HepG2 (cell line): ENCODE results near the gene SLC25A25. TPM values are rescaled to one million over a fixed set of nuclear protein-coding genes. Genes with fewer than 3 reads are reported as not detected.
A peak's percentile ranks its signal among the peaks of the same experiment; 100 is the strongest.

Source experiments
- ATAC-seq: fragments of 200-7000 bp; cut with Tn5 transposase; 3 replicates; pipeline ENCODE4 v1.9.1; 2020; ENCODE audit warnings: mild to moderate bottlenecking, moderate library complexity
- BruUV-seq: library from RNA; stranded (reverse); fragments of 400-500 nt; replicated peaks from 2 replicates; lab custom pipeline; 2021; lab: Mats Ljungman, UMichigan
- CTCF ChIA-PET: fragments of 300-600 bp; formaldehyde crosslinking; extraction: SDS; loops from one replicate; lab custom pipeline; 2021; ENCODE audit warnings: low total read pairs, inconsistent platforms, low intra/inter-chr PET ratio; lab: Yijun Ruan, JAX
- POLR2A ChIA-PET: fragments of 350-600 bp; sonication (Branson Sonifier 250); formaldehyde crosslinking; loops from one replicate; lab custom pipeline; 2020; ENCODE audit warnings: antibody characterized with exemption, inconsistent platforms; lab: Yijun Ruan, JAX
- DNase-seq: peaks from one replicate; pipeline ENCODE4 v3.0.0-alpha.2; 2015; ENCODE audit warnings: low spot score
- FAIRE-seq: peaks from 3 replicates; lab custom pipeline; 2011; peaks lifted over from hg19 to GRCh38; lab: Jason Lieb, UNC
- H2AFZ ChIP-seq: one replicate; pipeline ENCODE4 v1.6.1; 2011; ENCODE audit warnings: low read length, inconsistent platforms
- H3K27ac ChIP-seq: fragments of 300-600 bp; 3 replicates; pipeline ENCODE4 v1.8.0; 2011; ENCODE audit warnings: mixed run types, mild to moderate bottlenecking, mixed read lengths, low read length, inconsistent platforms; ENCODE audit not compliant: insufficient read depth; ENCODE audit errors: extremely low read length
- H3K27me3 ChIP-seq, 2 experiments: fragments of 200-600 bp in 1 of 2; 2 replicates in 1 of 2; 3 replicates in 1 of 2; pipeline versions ENCODE4 v1.6.0 to v1.8.0; 2011; ENCODE audit warnings: low read length in 2 of 2, mild to moderate bottlenecking in 2 of 2, moderate library complexity in 2 of 2, inconsistent platforms in 1 of 2; ENCODE audit not compliant: insufficient read depth in 2 of 2, control insufficient read depth in 1 of 2
- H3K36me3 ChIP-seq, 2 experiments: fragments of 200-600 bp in 1 of 2; replicated peaks in 1 of 2; 2 replicates in 1 of 2; 3 replicates in 1 of 2; pipeline versions ENCODE4 v1.5.1 to v1.8.0; 2011; ENCODE audit warnings: low read length in 2 of 2, inconsistent platforms in 1 of 2; ENCODE audit not compliant: insufficient read depth in 2 of 2, control insufficient read depth in 1 of 2
- H3K4me1 ChIP-seq: 2 replicates; pipeline ENCODE4 v1.5.1; 2012; ENCODE audit warnings: low read length, inconsistent platforms; ENCODE audit not compliant: insufficient read depth
- H3K4me2 ChIP-seq: 2 replicates; pipeline ENCODE4 v1.6.0; 2011; ENCODE audit warnings: low read depth, low read length, inconsistent platforms
- H3K4me3 ChIP-seq, 3 experiments: fragments of 200-600 bp in 1 of 3; sonication (generic), shearing (Covaris generic) in 1 of 3; replicated peaks in 1 of 3; 2 replicates each; pipeline ENCODE4 v1.5.1; 2011 to 2016; ENCODE audit warnings: low read length in 3 of 3, inconsistent platforms in 2 of 3, low read depth in 2 of 3, mild to moderate bottlenecking in 2 of 3, control low read depth in 1 of 3, mixed read lengths in 1 of 3; ENCODE audit not compliant: insufficient read depth in 1 of 3
- H3K79me2 ChIP-seq: one replicate; pipeline ENCODE4 v1.6.1; 2011; ENCODE audit warnings: low read length, inconsistent platforms; ENCODE audit not compliant: insufficient read depth
- H3K9ac ChIP-seq: 2 replicates; pipeline ENCODE4 v1.6.0; 2011; ENCODE audit warnings: mild to moderate bottlenecking, low read depth, low read length, inconsistent platforms; ENCODE audit not compliant: insufficient read depth
- H3K9me3 ChIP-seq: 2 replicates; pipeline ENCODE4 v1.5.1; 2012; ENCODE audit warnings: mild to moderate bottlenecking, low read length
- H4K20me1 ChIP-seq: 2 replicates; pipeline ENCODE4 v1.6.0; 2011; ENCODE audit warnings: inconsistent platforms, mild to moderate bottlenecking, low read length, moderate library complexity; ENCODE audit not compliant: insufficient read depth
- EHMT2 ChIP-seq: fragments of 200-600 bp; sonication (generic); IDR thresholded peaks from 2 replicates; pipeline ENCODE4 v1.7.0; 2017; ENCODE audit warnings: antibody characterized with exemption, low read depth, low read length, borderline replicate concordance
- HNRNPH1 ChIP-seq: fragments of 200-400 bp; formaldehyde crosslinking; optimal IDR thresholded peaks from 2 replicates; pipeline ENCODE3; 2017; ENCODE audit warnings: mild to moderate bottlenecking, low read depth, low read length
- KDM1A ChIP-seq: IDR thresholded peaks from 2 replicates; pipeline ENCODE4 v1.6.1; 2016; ENCODE audit warnings: missing compliant biosample characterization
- MAFK ChIP-seq, 2 experiments: IDR thresholded peaks in 1 of 2; conservative IDR thresholded peaks in 1 of 2; 2 replicates each; pipeline ENCODE4 v1.6.1; 2011; ENCODE audit warnings: improper control_type of control experiment in 2 of 2, low read length in 2 of 2
- MYNN ChIP-seq: sonication (generic); formaldehyde crosslinking; IDR thresholded peaks from 2 replicates; pipeline ENCODE4 v1.4.0; 2020; ENCODE audit warnings: mild to moderate bottlenecking, low read depth, missing genetic modification reagents
- PCBP2 ChIP-seq: fragments of 200-400 bp; formaldehyde crosslinking; optimal IDR thresholded peaks from 2 replicates; pipeline ENCODE3; 2018; ENCODE audit warnings: low read length, low read depth; ENCODE audit not compliant: poor library complexity, severe bottlenecking
- TGIF2 ChIP-seq: IDR thresholded peaks from 2 replicates; pipeline ENCODE4 v1.6.1; 2016; ENCODE audit warnings: control low read depth, missing compliant biosample characterization
- ZFYVE20 ChIP-seq: sonication (generic); formaldehyde crosslinking; IDR thresholded peaks from 2 replicates; pipeline ENCODE4 v1.8.0; 2023; ENCODE audit warnings: low read depth, mild to moderate bottlenecking, moderate library complexity, missing genetic modification reagents, borderline replicate concordance
- ZNF430 ChIP-seq: sonication (generic); formaldehyde crosslinking; IDR thresholded peaks from 2 replicates; pipeline ENCODE4 v1.9.0; 2021; ENCODE audit warnings: mild to moderate bottlenecking, missing genetic modification reagents
- WGBS: methylation state at CpG from one replicate; pipeline ENCODE4 v1.1.6; 2017; ENCODE audit warnings: low lambda C conversion rate; 5-methylcytosine and 5-hydroxymethylcytosine counted together
- in situ Hi-C: cut with HindIII; loops from 2 replicates; pipeline ENCODE4 v1.10.0; 2017; ENCODE audit warnings: low pct_unique_long_range_greater_than_20kb; ENCODE audit not compliant: extremely low pct_ligation_motif_present
- intact Hi-C: fragments of 100-400 bp; cut with micrococcal nuclease; formaldehyde crosslinking; loops from one replicate; pipeline ENCODE4 v1.10.0; 2022; ENCODE audit not compliant: unreplicated experiment
- polyA plus RNA-seq, 8 experiments: library from polyadenylated mRNA; depleted of rRNA in 3 of 8; stranded (reverse) in 7 of 8; unstranded in 1 of 8; fragments of >200 nt; fragmentation: Illumina TruSeq in 4 of 8; extraction: Trizol in 4 of 8; gene quantifications; 2 replicates each; pipeline versions ENCODE4 v1.2.1 to v1.2.3, GENCODE V29; 2011 to 2016; ENCODE audit warnings: low read depth in 4 of 8, missing spikeins in 1 of 8, mixed read lengths in 1 of 8; ENCODE audit not compliant: insufficient read depth in 1 of 8
- total RNA-seq, 5 experiments: library from RNA; depleted of rRNA; stranded (reverse); fragments of >200 nt; fragmentation: Illumina TruSeq; extraction: Trizol; gene quantifications; 2 replicates each; pipeline ENCODE4 v1.2.3, GENCODE V29; 2016; ENCODE audit warnings: low read depth in 1 of 5
- TF ChIP-seq, protein P1 (sequence below): sonication (generic); formaldehyde crosslinking; IDR thresholded peaks from 2 replicates; pipeline ENCODE4 v1.8.1; 2022; ENCODE audit warnings: mild to moderate bottlenecking, missing genetic modification reagents
- TF ChIP-seq, protein P2 (sequence below): sonication (generic); formaldehyde crosslinking; IDR thresholded peaks from 2 replicates; pipeline ENCODE4 v1.4.0; 2020; ENCODE audit warnings: missing genetic modification reagents
- TF ChIP-seq, protein P3 (sequence below): sonication (generic); formaldehyde crosslinking; IDR thresholded peaks from 2 replicates; pipeline ENCODE4 v1.4.0; 2020; ENCODE audit warnings: missing genetic modification reagents, borderline replicate concordance
- TF ChIP-seq, protein P4 (sequence below): sonication (generic); formaldehyde crosslinking; IDR thresholded peaks from 2 replicates; pipeline ENCODE4 v1.5.0; 2020; ENCODE audit warnings: mild to moderate bottlenecking, missing genetic modification reagents, borderline replicate concordance

Gene SLC25A25
- total and polyA plus RNA-seq, 2 of the 13 experiments (the other 11 are each of a cell fraction or from before 2014, with no cell fraction given), result 10.5 to 24.8 TPM

DNA sequence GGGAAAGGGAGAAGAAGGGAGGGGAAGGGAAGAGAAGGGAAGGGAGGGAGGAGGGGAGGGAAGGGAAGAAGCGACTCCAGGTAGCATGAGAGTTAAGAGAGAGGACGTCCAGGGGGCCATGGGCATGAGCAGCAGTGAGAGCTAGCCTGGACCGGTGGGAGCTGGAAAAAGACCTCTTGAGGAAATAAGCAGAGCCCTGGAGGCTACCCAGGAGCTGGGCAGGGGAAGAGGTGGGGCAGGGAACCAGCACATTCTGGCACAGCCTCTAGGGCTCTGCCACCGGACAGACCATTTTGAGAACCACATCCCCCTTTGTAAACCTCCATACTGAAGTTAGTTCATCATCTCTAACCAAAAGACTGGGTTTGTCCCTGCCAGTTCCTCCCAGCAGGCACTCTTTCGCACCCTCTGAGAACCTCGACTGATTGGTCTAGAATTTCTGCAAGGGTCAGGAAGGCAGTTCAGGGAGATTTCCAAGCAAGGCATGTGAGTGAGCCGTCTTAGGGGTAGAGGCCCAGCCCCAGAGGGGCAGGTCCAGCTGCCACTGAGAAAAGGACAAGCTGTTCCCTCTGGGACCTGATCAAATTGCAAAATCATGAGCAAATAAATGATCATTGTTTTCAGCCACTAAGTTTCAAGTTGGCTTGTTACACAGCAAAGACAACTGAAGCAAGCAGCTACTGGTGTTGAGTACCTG is 12.5 kb upstream of the SLC25A25 start:
- Histone ChIP-seq H2AFZ (no peak overlapping the region), H3K79me2 (no peaks in the 10 kb centered on the region)
- CTCF ChIA-PET, result no interaction called here
- TF ChIP-seq, protein P1, sequence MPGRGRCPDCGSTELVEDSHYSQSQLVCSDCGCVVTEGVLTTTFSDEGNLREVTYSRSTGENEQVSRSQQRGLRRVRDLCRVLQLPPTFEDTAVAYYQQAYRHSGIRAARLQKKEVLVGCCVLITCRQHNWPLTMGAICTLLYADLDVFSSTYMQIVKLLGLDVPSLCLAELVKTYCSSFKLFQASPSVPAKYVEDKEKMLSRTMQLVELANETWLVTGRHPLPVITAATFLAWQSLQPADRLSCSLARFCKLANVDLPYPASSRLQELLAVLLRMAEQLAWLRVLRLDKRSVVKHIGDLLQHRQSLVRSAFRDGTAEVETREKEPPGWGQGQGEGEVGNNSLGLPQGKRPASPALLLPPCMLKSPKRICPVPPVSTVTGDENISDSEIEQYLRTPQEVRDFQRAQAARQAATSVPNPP (CRISPR knock-in tag), result no peak
- TF ChIP-seq, protein P2, sequence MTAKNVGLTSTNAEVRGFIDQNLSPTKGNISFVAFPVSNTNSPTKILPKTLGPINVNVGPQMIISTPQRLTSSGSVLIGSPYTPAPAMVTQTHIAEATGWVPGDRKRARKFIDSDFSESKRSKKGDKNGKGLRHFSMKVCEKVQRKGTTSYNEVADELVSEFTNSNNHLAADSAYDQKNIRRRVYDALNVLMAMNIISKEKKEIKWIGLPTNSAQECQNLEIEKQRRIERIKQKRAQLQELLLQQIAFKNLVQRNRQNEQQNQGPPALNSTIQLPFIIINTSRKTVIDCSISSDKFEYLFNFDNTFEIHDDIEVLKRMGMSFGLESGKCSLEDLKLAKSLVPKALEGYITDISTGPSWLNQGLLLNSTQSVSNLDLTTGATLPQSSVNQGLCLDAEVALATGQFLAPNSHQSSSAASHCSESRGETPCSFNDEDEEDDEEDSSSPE, result no peak
- TF ChIP-seq EHMT2 (no peak), TGIF2 (no peak), KDM1A (CRISPR knock-in tag) (no peak), PCBP2 (peak; percentile 90), MYNN (CRISPR knock-in tag) (no peak), ZNF430 (CRISPR knock-in tag) (no peak), MAFK (conservative IDR thresholded peaks at IDR 0.05 in 1 of 2, IDR thresholded peaks at IDR 0.05 in 1 of 2; ENCODE audit: low read length in 2 of 2) (no peak), HNRNPH1 (no peak), ZFYVE20 (CRISPR knock-in tag) (no peak)
- TF ChIP-seq, protein P3, sequence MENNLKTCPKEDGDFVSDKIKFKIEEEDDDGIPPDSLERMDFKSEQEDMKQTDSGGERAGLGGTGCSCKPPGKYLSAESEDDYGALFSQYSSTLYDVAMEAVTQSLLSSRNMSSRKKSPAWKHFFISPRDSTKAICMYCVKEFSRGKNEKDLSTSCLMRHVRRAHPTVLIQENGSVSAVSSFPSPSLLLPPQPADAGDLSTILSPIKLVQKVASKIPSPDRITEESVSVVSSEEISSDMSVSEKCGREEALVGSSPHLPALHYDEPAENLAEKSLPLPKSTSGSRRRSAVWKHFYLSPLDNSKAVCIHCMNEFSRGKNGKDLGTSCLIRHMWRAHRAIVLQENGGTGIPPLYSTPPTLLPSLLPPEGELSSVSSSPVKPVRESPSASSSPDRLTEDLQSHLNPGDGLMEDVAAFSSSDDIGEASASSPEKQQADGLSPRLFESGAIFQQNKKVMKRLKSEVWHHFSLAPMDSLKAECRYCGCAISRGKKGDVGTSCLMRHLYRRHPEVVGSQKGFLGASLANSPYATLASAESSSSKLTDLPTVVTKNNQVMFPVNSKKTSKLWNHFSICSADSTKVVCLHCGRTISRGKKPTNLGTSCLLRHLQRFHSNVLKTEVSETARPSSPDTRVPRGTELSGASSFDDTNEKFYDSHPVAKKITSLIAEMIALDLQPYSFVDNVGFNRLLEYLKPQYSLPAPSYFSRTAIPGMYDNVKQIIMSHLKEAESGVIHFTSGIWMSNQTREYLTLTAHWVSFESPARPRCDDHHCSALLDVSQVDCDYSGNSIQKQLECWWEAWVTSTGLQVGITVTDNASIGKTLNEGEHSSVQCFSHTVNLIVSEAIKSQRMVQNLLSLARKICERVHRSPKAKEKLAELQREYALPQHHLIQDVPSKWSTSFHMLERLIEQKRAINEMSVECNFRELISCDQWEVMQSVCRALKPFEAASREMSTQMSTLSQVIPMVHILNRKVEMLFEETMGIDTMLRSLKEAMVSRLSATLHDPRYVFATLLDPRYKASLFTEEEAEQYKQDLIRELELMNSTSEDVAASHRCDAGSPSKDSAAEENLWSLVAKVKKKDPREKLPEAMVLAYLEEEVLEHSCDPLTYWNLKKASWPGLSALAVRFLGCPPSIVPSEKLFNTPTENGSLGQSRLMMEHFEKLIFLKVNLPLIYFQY, result no peak
- TF ChIP-seq, protein P4, sequence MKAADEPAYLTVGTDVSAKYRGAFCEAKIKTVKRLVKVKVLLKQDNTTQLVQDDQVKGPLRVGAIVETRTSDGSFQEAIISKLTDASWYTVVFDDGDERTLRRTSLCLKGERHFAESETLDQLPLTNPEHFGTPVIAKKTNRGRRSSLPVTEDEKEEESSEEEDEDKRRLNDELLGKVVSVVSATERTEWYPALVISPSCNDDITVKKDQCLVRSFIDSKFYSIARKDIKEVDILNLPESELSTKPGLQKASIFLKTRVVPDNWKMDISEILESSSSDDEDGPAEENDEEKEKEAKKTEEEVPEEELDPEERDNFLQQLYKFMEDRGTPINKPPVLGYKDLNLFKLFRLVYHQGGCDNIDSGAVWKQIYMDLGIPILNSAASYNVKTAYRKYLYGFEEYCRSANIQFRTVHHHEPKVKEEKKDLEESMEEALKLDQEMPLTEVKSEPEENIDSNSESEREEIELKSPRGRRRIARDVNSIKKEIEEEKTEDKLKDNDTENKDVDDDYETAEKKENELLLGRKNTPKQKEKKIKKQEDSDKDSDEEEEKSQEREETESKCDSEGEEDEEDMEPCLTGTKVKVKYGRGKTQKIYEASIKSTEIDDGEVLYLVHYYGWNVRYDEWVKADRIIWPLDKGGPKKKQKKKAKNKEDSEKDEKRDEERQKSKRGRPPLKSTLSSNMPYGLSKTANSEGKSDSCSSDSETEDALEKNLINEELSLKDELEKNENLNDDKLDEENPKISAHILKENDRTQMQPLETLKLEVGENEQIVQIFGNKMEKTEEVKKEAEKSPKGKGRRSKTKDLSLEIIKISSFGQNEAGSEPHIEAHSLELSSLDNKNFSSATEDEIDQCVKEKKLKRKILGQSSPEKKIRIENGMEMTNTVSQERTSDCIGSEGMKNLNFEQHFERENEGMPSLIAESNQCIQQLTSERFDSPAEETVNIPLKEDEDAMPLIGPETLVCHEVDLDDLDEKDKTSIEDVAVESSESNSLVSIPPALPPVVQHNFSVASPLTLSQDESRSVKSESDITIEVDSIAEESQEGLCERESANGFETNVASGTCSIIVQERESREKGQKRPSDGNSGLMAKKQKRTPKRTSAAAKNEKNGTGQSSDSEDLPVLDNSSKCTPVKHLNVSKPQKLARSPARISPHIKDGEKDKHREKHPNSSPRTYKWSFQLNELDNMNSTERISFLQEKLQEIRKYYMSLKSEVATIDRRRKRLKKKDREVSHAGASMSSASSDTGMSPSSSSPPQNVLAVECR (CRISPR knock-in tag), result no peak

More for the DNA sequence above, 12.5 kb upstream of the SLC25A25 start:
- H3K9me3 ChIP-seq, result no peaks in the 10 kb centered on the region
- peak overlapping the region; percentile 56 for H3K4me2 ChIP-seq
- WGBS, result 19% methylated on average over 7 of the region's 7 CpGs
- intact Hi-C loops, result no loop called here
- H3K36me3 ChIP-seq, result no peaks in the 10 kb centered on the region
- H3K27me3 ChIP-seq, result no peaks in the 10 kb centered on the region; a peak in 1 of 5 replicates
- H4K20me1 ChIP-seq, result no peaks in the 10 kb centered on the region
- no peak overlapping the region for H3K27ac ChIP-seq
- no TSS peak for BruUV-seq
- H3K4me3 ChIP-seq, result peak overlapping the region in 1 of 3 experiments; percentile 37; a peak in 2 of 6 replicates
- DNase-seq, result no peak
- in situ Hi-C loops, result no loop called here
- ATAC-seq, result no peak
- no peak overlapping the region for H3K9ac ChIP-seq
- H3K4me1 ChIP-seq, result peaks cover 87% of the 10 kb centered on the region
- FAIRE-seq, result no peak
- POLR2A ChIA-PET, result interaction anchor here (1.4 kb wide), 1 partner anchor 12 kb away, joined by 6 read pairs; the partner anchor contains the start of gene NAIF1
